HG03103 (cell line): ENCODE measurements around the gene PNPLA6.

Experiments
- ATAC-seq: cut with Tn5 transposase; IDR thresholded peaks from one replicate; pipeline ENCODE4 v1.9.1; 2021; ENCODE audit warnings: low read depth; ENCODE audit not compliant: unreplicated experiment

Gene PNPLA6

GRCh38 chr19:7595466-7596133, 60.1 kb downstream of the PNPLA6 start, which contains the start of gene CAMSAP3:
Gene CAMSAP3, plus strand, starts transcription at chr19:7595863. Its CDS starts 140 bp downstream, at chr19:7596003.
- no peak for ATAC-seq

- no peak for ATAC-seq
Measured at GRCh38 chr19:7596211-7596937, 60.9 kb downstream of the PNPLA6 start.

DNA sequence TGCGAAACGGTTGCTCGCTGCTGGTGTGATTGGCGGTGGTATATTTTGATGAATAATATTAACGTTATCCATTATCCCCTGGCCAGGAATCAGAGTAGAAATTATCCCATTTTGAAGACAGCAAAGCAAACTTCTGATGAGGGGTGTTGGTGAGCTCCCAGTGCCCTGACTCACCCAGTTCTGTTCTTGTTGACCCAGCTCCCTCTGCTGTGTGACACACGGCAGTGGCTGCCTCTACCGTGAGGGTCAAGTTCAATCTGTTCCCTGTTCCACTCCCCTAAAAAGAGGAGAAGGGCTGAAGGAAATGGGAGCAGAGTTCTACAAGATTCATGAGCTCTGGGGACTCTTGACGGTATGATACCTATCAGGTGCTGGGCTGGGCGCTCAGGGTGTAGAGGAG, 62.2 kb downstream of the PNPLA6 start:
- ATAC-seq = no peak

- ATAC-seq = no peak
Measured at GRCh38 chr19:7598180-7598579, 62.7 kb downstream of the PNPLA6 start.

DNA sequence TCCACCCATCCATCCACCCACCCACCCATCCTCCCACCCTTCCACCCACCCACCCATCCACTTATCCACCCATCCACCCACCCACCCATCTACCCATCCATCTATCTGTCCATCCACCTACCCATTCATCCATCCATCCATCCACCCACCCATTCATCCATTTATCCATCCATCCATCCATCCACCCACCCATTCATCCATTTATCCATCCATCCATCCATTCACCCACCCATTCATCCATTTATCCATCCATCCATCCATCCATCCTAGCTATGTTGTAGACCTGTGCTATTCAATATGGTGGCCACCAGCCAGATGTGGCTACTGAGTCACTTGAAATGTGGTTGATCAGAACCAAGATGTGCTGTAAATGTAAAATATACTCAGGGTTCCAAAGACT, 65.2 kb downstream of the PNPLA6 start:
- no peak for ATAC-seq

DNA sequence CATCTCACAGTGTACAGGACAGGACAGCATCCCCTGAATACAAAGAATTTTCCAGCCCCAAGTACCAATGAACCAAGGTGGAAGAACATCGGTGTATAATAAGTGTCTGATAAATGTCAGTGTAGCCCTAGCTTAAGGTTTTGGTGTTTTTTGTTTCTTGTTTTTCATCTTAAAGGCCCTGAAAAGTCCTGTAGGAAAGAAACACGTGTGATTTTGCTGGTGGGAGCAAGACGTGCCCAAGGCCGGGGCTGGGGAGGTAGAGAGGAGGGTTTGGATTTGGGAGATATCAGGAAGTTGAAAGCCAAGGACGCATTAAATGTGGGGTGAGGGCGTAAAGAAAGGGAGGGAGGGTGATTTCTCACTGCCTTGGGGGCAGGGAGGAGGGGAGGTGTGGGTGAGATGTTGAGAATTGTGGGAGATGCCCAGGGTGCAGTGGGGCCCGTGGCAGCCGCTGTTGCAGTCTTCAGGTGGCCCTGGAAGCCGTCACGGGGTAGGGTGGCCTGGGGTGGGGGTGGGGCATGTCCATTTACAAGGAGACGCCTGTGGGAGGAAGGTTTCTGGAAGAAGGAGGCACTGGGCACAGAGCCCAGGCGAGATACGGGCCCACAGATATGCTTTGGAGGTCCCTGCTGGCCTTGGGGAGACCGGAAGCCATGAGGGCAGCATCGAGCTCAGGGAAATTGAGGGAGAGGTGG, 66.9 kb downstream of the PNPLA6 start:
- ATAC-seq = no peak

DNA sequence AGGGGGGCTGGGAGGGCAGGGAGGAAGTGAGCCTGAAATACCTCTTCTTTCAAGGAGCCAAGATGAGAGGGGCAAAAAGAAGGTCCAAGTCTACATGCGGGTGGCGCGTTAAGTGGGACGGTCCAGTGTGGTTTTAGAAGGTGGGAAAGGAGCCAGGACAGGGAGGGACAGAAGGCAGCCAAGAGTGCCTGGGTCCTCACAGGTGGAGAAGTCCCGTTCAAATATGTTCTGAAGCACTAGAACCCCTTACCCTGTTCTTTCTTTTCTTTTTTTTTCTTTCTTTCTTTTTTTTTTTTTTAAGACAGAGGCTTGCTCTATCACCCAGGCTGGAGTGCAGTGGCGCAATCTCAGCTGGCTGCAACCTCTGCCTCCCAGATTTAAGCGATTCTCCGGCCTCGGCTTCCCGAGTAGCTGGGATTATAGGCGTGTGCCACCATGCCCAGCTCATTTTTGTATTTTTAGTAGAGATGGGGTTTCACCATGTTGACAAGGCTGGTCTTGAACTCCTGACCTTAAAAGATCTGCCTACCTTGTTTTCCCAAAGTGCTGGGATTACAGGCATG, 67.5 kb downstream of the PNPLA6 start:
- ATAC-seq = no peak

- ATAC-seq = no peak
Measured at GRCh38 chr19:7603919-7604318, 68.4 kb downstream of the PNPLA6 start.

DNA sequence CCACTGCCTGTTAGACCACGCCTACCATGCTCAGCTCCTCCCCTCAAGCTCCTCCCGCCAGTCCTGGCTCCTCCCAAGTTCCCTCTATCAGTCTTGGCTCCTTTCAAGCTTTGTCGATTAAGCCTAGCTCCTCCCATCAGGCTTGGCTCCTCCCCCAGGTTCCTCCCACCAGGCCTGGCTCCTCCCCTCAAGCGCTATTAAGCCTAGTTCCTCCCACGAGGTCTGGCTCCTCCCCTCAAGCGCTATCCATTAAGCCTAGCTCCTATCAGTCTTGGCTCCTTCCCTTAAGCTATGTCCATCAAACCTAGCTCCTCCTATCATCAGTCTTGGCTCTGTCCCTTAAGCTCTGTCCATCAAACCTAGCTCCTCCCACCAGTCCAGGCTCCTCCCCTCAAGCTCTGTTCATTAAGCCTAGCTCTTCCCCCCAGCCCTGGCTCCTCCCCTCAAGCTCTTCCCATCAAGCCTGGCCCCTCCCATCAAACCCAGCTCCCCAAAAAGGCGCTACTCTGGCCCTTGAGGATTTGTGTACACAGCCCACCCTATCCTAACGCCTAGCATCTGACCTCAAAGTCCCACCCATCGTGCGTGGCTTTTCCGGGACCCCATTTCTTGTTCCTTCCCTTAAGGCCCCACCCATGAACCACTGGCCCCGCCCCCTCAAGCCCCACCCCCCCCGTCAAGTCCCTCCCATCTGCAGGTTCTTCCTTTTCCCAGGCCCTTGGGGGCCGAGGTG, 70.1 kb downstream of the PNPLA6 start:
- ATAC-seq = no peak

DNA sequence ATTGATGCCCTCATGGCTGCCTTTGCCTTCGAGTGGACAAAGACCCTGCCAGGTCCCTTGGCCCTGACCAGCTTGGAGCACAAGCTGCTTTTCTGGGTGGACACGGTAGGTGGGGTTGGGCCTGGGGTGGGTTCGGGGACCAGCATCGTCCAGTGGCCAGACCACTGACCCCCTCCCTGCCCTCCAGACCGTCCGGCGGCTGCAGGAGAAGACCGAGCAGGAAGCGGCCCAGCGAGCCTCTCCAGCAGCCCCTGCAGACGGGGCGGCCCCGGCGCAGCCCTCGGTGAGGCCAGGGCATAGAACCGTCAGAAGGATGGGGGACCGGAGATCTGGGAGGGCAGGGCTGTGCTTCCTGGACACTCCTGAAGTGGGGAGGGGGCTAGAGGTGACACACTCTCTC, 70.8 kb downstream of the PNPLA6 start:
- ATAC-seq = no peak

- no peak for ATAC-seq
Measured at GRCh38 chr19:7607212-7607873, 71.8 kb downstream of the PNPLA6 start.

DNA sequence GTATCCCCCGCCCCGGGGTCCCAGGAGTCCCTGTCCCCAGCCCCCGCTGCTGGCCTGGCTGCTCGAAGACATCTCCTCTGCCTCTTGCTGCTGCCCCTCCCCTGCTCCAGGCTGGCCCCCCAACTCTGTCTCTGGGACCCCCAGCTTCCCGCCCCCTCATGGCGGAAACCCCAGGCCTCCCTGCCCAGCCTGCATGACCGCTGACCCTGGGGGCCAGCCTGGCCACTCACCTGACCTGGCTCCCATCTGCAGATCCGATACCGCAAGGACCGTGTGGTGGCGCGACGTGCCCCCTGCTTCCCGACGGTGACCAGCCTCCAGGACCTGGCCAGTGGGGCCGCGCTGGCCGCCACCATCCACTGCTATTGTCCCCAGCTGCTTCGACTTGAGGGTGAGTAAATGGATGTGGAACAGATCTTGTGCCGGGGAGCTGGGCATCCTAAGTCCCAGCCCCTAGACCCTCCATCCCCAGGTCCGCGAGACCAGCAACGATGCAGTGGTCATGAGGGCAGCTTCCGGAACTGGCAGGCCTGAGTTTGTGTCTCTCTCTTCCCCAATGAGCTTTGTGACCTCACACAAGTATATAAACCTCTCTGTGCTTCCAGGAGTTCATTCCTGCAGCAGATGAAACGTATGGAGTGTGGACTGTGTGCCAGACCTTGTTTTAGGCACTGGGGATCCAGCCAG, 72.5 kb downstream of the PNPLA6 start:
- ATAC-seq = no peak

DNA sequence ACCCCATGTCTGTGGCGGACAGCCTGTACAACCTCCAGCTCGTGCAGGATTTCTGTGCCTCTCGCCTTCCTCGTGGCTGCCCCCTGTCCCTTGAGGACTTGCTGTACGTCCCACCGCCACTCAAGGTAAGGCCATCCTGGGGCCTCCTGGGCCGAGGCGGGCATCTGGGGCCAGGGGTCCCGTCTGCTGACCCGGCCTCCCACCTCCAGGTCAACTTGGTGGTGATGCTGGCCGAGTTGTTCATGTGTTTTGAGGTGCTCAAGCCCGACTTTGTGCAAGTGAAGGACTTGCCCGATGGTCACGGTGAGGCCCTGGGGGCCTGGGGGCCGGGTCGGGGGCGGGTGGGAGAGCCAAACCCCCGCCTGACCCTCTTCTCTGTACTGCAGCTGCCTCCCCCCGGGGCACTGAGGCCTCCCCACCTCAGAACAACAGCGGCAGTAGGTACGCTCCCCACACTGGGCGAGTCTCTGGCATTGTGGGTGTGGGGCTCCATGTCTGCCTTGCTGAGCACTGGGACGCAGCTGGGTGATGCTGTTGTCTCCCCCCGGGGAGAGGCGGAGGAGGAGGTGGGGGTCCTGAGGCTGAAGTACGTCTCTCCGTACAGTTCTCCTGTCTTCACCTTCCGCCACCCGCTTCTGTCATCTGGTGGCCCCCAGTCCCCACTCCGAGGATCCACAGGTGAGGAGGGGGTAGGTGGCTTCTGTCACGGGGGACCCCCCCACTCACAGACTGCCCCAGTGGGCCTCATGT, 75.1 kb downstream of the PNPLA6 start:
- ATAC-seq = no peak
